SK-N-SH (cell line): ENCODE results near the gene CDR2. TPM values are rescaled to one million over a fixed set of nuclear protein-coding genes. Genes with fewer than 3 reads are reported as not detected.
A peak's percentile ranks its signal among the peaks of the same experiment; 100 is the strongest.

Source experiments
- CTCF ChIA-PET: fragments of 300-600, 350-600 bp; formaldehyde crosslinking; extraction: SDS; loops from one replicate; lab custom pipeline; 2021; lab: Yijun Ruan, JAX
- POLR2A ChIA-PET: fragments of 350-600 bp; sonication (Branson Sonifier 250); formaldehyde crosslinking; extraction: SDS; loops from one replicate; lab custom pipeline; 2020; ENCODE audit warnings: antibody characterized with exemption, inconsistent platforms; lab: Yijun Ruan, JAX
- DNase-seq: peaks from one replicate; pipeline ENCODE4 v3.0.0; 2012
- H2AFZ ChIP-seq: fragments of 200-600 bp; sonication (generic); 2 replicates; pipeline ENCODE4 v1.8.1; 2016; ENCODE audit warnings: antibody characterized with exemption, mild to moderate bottlenecking, low read depth
- H3F3A ChIP-seq: fragments of 200-600 bp; sonication (generic); replicated peaks from 2 replicates; pipeline ENCODE3; 2016; ENCODE audit warnings: antibody characterized with exemption, mild to moderate bottlenecking; ENCODE audit not compliant: insufficient read depth
- H3K27ac ChIP-seq, 2 experiments: fragments of 200-500 bp in 1 of 2; fragments of 200-600 bp in 1 of 2; sonication (Bioruptor generic) in 1 of 2; sonication (generic), shearing (Covaris generic) in 1 of 2; 2 replicates each; pipeline versions ENCODE4 v1.5.1 to v1.6.1; 2014 to 2016; ENCODE audit warnings: low read depth in 2 of 2, inconsistent platforms in 1 of 2, low read length in 1 of 2, mild to moderate bottlenecking in 1 of 2, mixed read lengths in 1 of 2
- H3K27me3 ChIP-seq: fragments of 200-600 bp; sonication (generic), shearing (Covaris generic); 2 replicates; pipeline ENCODE4 v1.6.1; 2016; ENCODE audit warnings: mixed run types; ENCODE audit not compliant: insufficient read depth
- H3K36me3 ChIP-seq, 2 experiments: fragments of 200-500 bp in 1 of 2; fragments of 200-600 bp in 1 of 2; sonication (Bioruptor generic) in 1 of 2; sonication (generic) in 1 of 2; replicated peaks in 1 of 2; 2 replicates each; pipeline versions ENCODE3 to v1.5.1; 2014 to 2016; ENCODE audit warnings: low read length in 1 of 2, mild to moderate bottlenecking in 1 of 2; ENCODE audit not compliant: insufficient read depth in 2 of 2, control insufficient read depth in 1 of 2
- H3K4me1 ChIP-seq, 2 experiments: fragments of 200-500 bp in 1 of 2; fragments of 200-600 bp in 1 of 2; sonication (Bioruptor generic) in 1 of 2; sonication (generic), shearing (Covaris generic) in 1 of 2; 2 replicates each; pipeline versions ENCODE4 v1.5.1 to v1.6.1; 2014 to 2016; ENCODE audit warnings: low read depth in 1 of 2, low read length in 1 of 2, mixed run types in 1 of 2; ENCODE audit not compliant: insufficient read depth in 2 of 2, control insufficient read depth in 1 of 2
- H3K4me2 ChIP-seq: fragments of 200-600 bp; sonication (generic), shearing (Covaris generic); 2 replicates; pipeline ENCODE4 v1.6.1; 2017; ENCODE audit warnings: mixed run types
- H3K4me3 ChIP-seq, 2 experiments: fragments of 200-500 bp in 1 of 2; fragments of 200-600 bp in 1 of 2; sonication (Bioruptor generic) in 1 of 2; sonication (generic), shearing (Covaris generic) in 1 of 2; 2 replicates each; pipeline versions ENCODE4 v1.5.1 to v1.8.1; 2014 to 2016; ENCODE audit warnings: low read depth in 2 of 2, inconsistent platforms in 1 of 2, low read length in 1 of 2, mild to moderate bottlenecking in 1 of 2, mixed read lengths in 1 of 2, moderate library complexity in 1 of 2
- H3K79me2 ChIP-seq: fragments of 200-600 bp; sonication (generic); 2 replicates; pipeline ENCODE4 v1.8.1; 2017; ENCODE audit warnings: mild to moderate bottlenecking; ENCODE audit not compliant: insufficient read depth
- H3K9ac ChIP-seq: fragments of 200-600 bp; sonication (generic); 2 replicates; pipeline ENCODE4 v1.6.1; 2017; ENCODE audit warnings: mixed run types
- H3K9me2 ChIP-seq: fragments of 200-600 bp; sonication (generic); 2 replicates; pipeline ENCODE4 v1.6.1; 2017; ENCODE audit warnings: mixed run types
- H3K9me3 ChIP-seq: fragments of 200-600 bp; sonication (generic); 2 replicates; pipeline ENCODE4 v1.6.1; 2017; ENCODE audit warnings: mixed run types, mild to moderate bottlenecking, moderate library complexity
- H4K20me1 ChIP-seq: fragments of 200-600 bp; sonication (generic); 2 replicates; pipeline ENCODE4 v1.6.1; 2017; ENCODE audit warnings: mild to moderate bottlenecking, mixed run types; ENCODE audit not compliant: insufficient read depth
- ELF1 ChIP-seq: IDR thresholded peaks from 2 replicates; pipeline ENCODE4 v1.4.0; 2012
- EP300 ChIP-seq, 2 experiments: IDR thresholded peaks; 2 replicates each; pipeline versions ENCODE4 v1.4.0 to v1.6.1; 2012; ENCODE audit warnings: borderline replicate concordance in 1 of 2, low read depth in 1 of 2, low read length in 1 of 2
- FOSL2 ChIP-seq: IDR thresholded peaks from 2 replicates; pipeline ENCODE4 v1.4.0; 2012; ENCODE audit warnings: low read depth, mild to moderate bottlenecking, moderate library complexity, borderline replicate concordance
- FOXM1 ChIP-seq: IDR thresholded peaks from 2 replicates; pipeline ENCODE4 v1.4.0; 2012; ENCODE audit warnings: low read depth, mild to moderate bottlenecking
- MXI1 ChIP-seq: IDR thresholded peaks from 2 replicates; pipeline ENCODE4 v1.6.1; 2012; ENCODE audit warnings: mild to moderate bottlenecking, low read depth, low read length, improper control_type of control experiment
- RCOR1 ChIP-seq: fragments of 150-350 bp; IDR thresholded peaks from 2 replicates; pipeline ENCODE4 v1.6.1; 2017; ENCODE audit warnings: antibody characterized with exemption, low read length
- TEAD4 ChIP-seq: IDR thresholded peaks from 2 replicates; pipeline ENCODE4 v1.4.0; 2012; ENCODE audit warnings: mild to moderate bottlenecking, borderline replicate concordance; ENCODE audit not compliant: insufficient read depth
- WGBS: methylation state at CpG from one replicate; pipeline ENCODE4 v1.1.6; 2017; ENCODE audit warnings: low lambda C conversion rate; 5-methylcytosine and 5-hydroxymethylcytosine counted together
- polyA plus RNA-seq, 3 experiments: library from polyadenylated mRNA; depleted of rRNA; stranded (reverse); fragments of >200 nt; gene quantifications; 2 replicates each; pipeline ENCODE4 v1.2.3, GENCODE V29; 2012
- TF ChIP-seq, protein P1 (sequence below): IDR thresholded peaks from 2 replicates; pipeline ENCODE4; 2012
- TF ChIP-seq, protein P2 (sequence below): IDR thresholded peaks from 2 replicates; pipeline ENCODE4 v1.4.0; 2012; ENCODE audit warnings: low read depth, borderline replicate concordance

Gene CDR2
- polyA plus RNA-seq, 1 of the 3 experiments (the other 2 are of a cell fraction), result 30.3 TPM

DNA sequence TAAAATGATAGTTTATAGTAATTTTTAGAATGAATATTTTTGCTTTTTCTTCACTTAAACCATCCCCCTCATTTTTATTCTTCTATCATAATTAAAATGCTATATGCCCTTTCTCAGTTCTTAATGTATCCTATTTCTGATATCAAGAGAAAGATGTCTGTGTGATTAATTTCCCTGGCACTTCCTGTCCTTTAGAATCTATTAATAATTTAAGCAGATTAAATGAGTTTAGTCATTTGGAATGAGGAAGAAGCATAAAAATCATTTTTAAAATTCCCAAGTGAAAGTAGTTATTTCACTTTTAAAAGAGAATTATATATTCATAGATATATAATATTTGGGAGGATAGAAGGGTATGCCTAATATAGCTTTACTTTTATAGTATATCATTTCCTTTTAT, 27.8 kb upstream of the CDR2 start (continued):
- TF ChIP-seq ELF1, result peak; percentile 80; the same call in 1 of the 2 replicates
- TF ChIP-seq, all 33 proteins: peak for 8

DNA sequence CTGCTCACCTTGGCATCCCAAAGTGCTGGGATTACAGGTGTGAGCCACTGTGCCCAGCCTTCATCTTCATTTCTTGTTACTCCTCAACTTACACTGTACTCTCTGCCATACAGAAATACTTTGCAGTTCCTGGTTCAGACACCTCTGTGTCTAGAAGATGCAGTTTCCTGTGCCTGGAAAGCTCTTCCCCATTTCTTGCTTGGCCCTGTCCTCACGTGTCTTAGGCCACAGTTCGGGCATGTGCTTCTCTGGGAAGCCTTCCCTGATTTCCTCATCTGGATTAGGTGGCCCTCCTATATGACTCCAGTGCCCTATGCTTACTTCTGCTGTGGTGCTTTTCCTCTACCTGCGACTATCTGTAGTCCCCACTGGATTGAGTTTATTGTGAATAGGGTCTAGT, 26.5 kb upstream of the CDR2 start:
- Histone ChIP-seq H3K36me3 (no peaks in the 10 kb centered on the region), H2AFZ (no peak overlapping the region), H3K9me2 (no peaks in the 10 kb centered on the region), H3K9ac (no peak overlapping the region), H3K27me3 (no peaks in the 10 kb centered on the region), H3F3A (peaks cover 33% of the 10 kb centered on the region), H3K4me1 (peaks cover 0 to 26% of the 10 kb centered on the region in 2 experiments; a peak in 3 of 4 replicates), H4K20me1 (no peaks in the 10 kb centered on the region), H3K79me2 (no peaks in the 10 kb centered on the region), H3K9me3 (no peaks in the 10 kb centered on the region), H3K4me3 (no peak overlapping the region), H3K4me2 (no peak overlapping the region), H3K27ac (peak overlapping the region in 1 of 2 experiments; percentile 73; a peak in 1 of 4 replicates)
- ChIA-PET POLR2A (interaction anchor here (0.6 kb wide), 1 partner anchor 34 kb away, joined by 3 read pairs; no protein-coding TSS in a partner anchor), CTCF (interaction anchor here (1.3 kb wide), 1 partner anchor 80 kb away, joined by 3 read pairs; no protein-coding TSS in a partner anchor)
- 93% methylated on average over 3 of the region's 3 CpGs for WGBS
- no peak for TF ChIP-seq EP300 (IDR thresholded peaks at IDR 0.05; ENCODE audit: borderline replicate concordance in 1 of 2, low read depth in 1 of 2, low read length in 1 of 2)
- no peak for TF ChIP-seq TEAD4
- TF ChIP-seq RCOR1, result no peak
- TF ChIP-seq, protein P1, sequence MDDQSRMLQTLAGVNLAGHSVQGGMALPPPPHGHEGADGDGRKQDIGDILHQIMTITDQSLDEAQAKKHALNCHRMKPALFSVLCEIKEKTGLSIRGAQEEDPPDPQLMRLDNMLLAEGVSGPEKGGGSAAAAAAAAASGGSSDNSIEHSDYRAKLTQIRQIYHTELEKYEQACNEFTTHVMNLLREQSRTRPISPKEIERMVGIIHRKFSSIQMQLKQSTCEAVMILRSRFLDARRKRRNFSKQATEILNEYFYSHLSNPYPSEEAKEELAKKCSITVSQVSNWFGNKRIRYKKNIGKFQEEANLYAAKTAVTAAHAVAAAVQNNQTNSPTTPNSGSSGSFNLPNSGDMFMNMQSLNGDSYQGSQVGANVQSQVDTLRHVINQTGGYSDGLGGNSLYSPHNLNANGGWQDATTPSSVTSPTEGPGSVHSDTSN, result no peak
- no peak for DNase-seq

DNA sequence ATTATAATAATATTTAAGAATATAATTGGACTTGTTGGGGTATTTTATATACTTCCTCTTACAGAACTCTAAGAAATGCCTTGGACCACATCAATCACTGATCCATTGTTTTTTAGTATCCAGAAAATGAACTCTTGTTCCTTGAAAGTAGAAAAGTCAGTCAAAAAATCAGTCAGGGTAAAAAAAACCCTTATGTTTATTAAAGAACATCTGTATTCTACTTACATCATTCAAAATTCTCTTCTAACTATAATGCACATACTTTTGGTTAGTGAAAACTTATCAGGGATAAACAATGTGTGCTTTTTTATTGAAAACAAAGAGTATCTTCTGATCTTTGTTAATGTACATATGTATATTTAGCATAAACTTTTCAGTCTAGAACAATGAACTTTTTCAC, 23.5 kb upstream of the CDR2 start:
- Histone ChIP-seq H3K27me3 (no peaks in the 10 kb centered on the region), H3K27ac (peak overlapping the region in 1 of 2 experiments; percentile 53; a peak in 2 of 4 replicates), H3K9me2 (no peaks in the 10 kb centered on the region), H3K36me3 (peaks cover 0 to 3% of the 10 kb centered on the region in 2 experiments), H3F3A (peaks cover 28% of the 10 kb centered on the region), H3K9ac (0 out of 2 replicates have a peak overlapping the region, but pooled peaks have one; percentile 19), H3K79me2 (no peaks in the 10 kb centered on the region), H3K4me3 (no peak overlapping the region), H3K9me3 (no peaks in the 10 kb centered on the region), H4K20me1 (no peaks in the 10 kb centered on the region), H2AFZ (no peak overlapping the region), H3K4me1 (peaks cover 0 to 25% of the 10 kb centered on the region in 2 experiments; a peak in 3 of 4 replicates), H3K4me2 (no peak overlapping the region)
- CTCF ChIA-PET, result no interaction called here
- no peak for DNase-seq
- POLR2A ChIA-PET, result interaction anchor here (0.6 kb wide), 1 partner anchor 377 kb away, joined by 3 read pairs; no protein-coding TSS in a partner anchor
- TF ChIP-seq FOSL2, result no peak
- TF ChIP-seq MXI1, result no peak
- TF ChIP-seq, protein P2, sequence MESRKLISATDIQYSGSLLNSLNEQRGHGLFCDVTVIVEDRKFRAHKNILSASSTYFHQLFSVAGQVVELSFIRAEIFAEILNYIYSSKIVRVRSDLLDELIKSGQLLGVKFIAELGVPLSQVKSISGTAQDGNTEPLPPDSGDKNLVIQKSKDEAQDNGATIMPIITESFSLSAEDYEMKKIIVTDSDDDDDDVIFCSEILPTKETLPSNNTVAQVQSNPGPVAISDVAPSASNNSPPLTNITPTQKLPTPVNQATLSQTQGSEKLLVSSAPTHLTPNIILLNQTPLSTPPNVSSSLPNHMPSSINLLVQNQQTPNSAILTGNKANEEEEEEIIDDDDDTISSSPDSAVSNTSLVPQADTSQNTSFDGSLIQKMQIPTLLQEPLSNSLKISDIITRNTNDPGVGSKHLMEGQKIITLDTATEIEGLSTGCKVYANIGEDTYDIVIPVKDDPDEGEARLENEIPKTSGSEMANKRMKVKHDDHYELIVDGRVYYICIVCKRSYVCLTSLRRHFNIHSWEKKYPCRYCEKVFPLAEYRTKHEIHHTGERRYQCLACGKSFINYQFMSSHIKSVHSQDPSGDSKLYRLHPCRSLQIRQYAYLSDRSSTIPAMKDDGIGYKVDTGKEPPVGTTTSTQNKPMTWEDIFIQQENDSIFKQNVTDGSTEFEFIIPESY, result no peak
- 0 out of 2 replicates have a peak, but pooled peaks have one; percentile 5 for TF ChIP-seq FOXM1
